Stimulated activated naive CD8-positive, alpha-beta T cell treated with anti-CD3 and anti-CD28 coated beads, Interleukin-15, Interleukin-2, amounts not matched to agents 100 ng/mL and 50 ng/mL, for 24 hours (primary cell): ENCODE results near the gene ELK3.
A peak's percentile ranks its signal among the peaks of the same experiment; 100 is the strongest.

Source experiments
- H3K27ac Mint-ChIP-seq: one replicate; pipeline ENCODE4 v1.8.0; 2021; ENCODE audit warnings: mild to moderate bottlenecking, mixed read lengths
- H3K27me3 Mint-ChIP-seq: one replicate; pipeline ENCODE4 v1.8.0; 2021; ENCODE audit warnings: mixed read lengths
- H3K36me3 Mint-ChIP-seq: one replicate; pipeline ENCODE4 v1.8.0; 2021; ENCODE audit warnings: low read depth, mixed read lengths
- H3K4me1 Mint-ChIP-seq: one replicate; pipeline ENCODE4 v1.8.0; 2021; ENCODE audit warnings: low read depth, mixed read lengths
- H3K4me3 Mint-ChIP-seq: one replicate; pipeline ENCODE4 v1.8.0; 2021; ENCODE audit warnings: mild to moderate bottlenecking, mixed read lengths
- H3K9me3 Mint-ChIP-seq: one replicate; pipeline ENCODE4 v1.8.0; 2021; ENCODE audit warnings: mixed read lengths

Gene ELK3

GRCh38 chr12:96244826-96245225 is 50.7 kb downstream of the ELK3 start:
- H3K36me3 Mint-ChIP-seq, result peaks cover 49% of the 10 kb centered on the region
- H3K27me3 Mint-ChIP-seq, result no peaks in the 10 kb centered on the region
- no peaks in the 10 kb centered on the region for H3K9me3 Mint-ChIP-seq
- no peak overlapping the region for H3K27ac Mint-ChIP-seq
- H3K4me3 Mint-ChIP-seq, result no peak overlapping the region
- H3K4me1 Mint-ChIP-seq, result peaks cover 49% of the 10 kb centered on the region

- no peaks in the 10 kb centered on the region for H3K9me3 Mint-ChIP-seq
- H3K27me3 Mint-ChIP-seq, result no peaks in the 10 kb centered on the region
- H3K4me3 Mint-ChIP-seq, result no peak overlapping the region
- peaks cover 53% of the 10 kb centered on the region for H3K36me3 Mint-ChIP-seq
- peak overlapping the region; percentile 63 for H3K27ac Mint-ChIP-seq
- H3K4me1 Mint-ChIP-seq, result peaks cover 49% of the 10 kb centered on the region
Measured at GRCh38 chr12:96246926-96247505, 52.8 kb downstream of the ELK3 start.

- H3K36me3 Mint-ChIP-seq, result peaks cover 59% of the 10 kb centered on the region
- H3K4me3 Mint-ChIP-seq, result no peak overlapping the region
- peaks cover 44% of the 10 kb centered on the region for H3K4me1 Mint-ChIP-seq
- no peaks in the 10 kb centered on the region for H3K9me3 Mint-ChIP-seq
- H3K27me3 Mint-ChIP-seq, result no peaks in the 10 kb centered on the region
- H3K27ac Mint-ChIP-seq, result peak overlapping the region; percentile 63
Measured at GRCh38 chr12:96247563-96247962, 53.4 kb downstream of the ELK3 start.

GRCh38 chr12:96248136-96248931 is 54.2 kb downstream of the ELK3 start:
- Mint-ChIP-seq H3K4me1 (peaks cover 36% of the 10 kb centered on the region), H3K27ac (no peak overlapping the region), H3K4me3 (no peak overlapping the region), H3K36me3 (peaks cover 55% of the 10 kb centered on the region), H3K9me3 (no peaks in the 10 kb centered on the region), H3K27me3 (no peaks in the 10 kb centered on the region)

GRCh38 chr12:96249196-96250118 is 55.3 kb downstream of the ELK3 start:
- Mint-ChIP-seq H3K36me3 (peaks cover 57% of the 10 kb centered on the region), H3K9me3 (no peaks in the 10 kb centered on the region), H3K4me3 (no peak overlapping the region), H3K27me3 (no peaks in the 10 kb centered on the region), H3K4me1 (peaks cover 36% of the 10 kb centered on the region), H3K27ac (peak overlapping the region; percentile 65)

GRCh38 chr12:96250119-96250685 is 56.0 kb downstream of the ELK3 start:
- no peaks in the 10 kb centered on the region for H3K27me3 Mint-ChIP-seq
- H3K4me3 Mint-ChIP-seq, result no peak overlapping the region
- H3K9me3 Mint-ChIP-seq, result no peaks in the 10 kb centered on the region
- no peak overlapping the region for H3K27ac Mint-ChIP-seq
- peaks cover 36% of the 10 kb centered on the region for H3K4me1 Mint-ChIP-seq
- peaks cover 57% of the 10 kb centered on the region for H3K36me3 Mint-ChIP-seq

GRCh38 chr12:96255077-96255476 is 60.9 kb downstream of the ELK3 start:
- no peak overlapping the region for H3K27ac Mint-ChIP-seq
- H3K4me3 Mint-ChIP-seq, result no peak overlapping the region
- H3K27me3 Mint-ChIP-seq, result no peaks in the 10 kb centered on the region
- H3K4me1 Mint-ChIP-seq, result peaks cover 11% of the 10 kb centered on the region
- H3K36me3 Mint-ChIP-seq, result peaks cover 40% of the 10 kb centered on the region
- no peaks in the 10 kb centered on the region for H3K9me3 Mint-ChIP-seq

GRCh38 chr12:96256672-96257361 is 62.6 kb downstream of the ELK3 start:
- no peaks in the 10 kb centered on the region for H3K27me3 Mint-ChIP-seq
- peaks cover 2% of the 10 kb centered on the region for H3K4me1 Mint-ChIP-seq
- peaks cover 36% of the 10 kb centered on the region for H3K36me3 Mint-ChIP-seq
- H3K9me3 Mint-ChIP-seq, result no peaks in the 10 kb centered on the region
- no peak overlapping the region for H3K4me3 Mint-ChIP-seq
- no peak overlapping the region for H3K27ac Mint-ChIP-seq

GRCh38 chr12:96257550-96258103 is 63.5 kb downstream of the ELK3 start:
- Mint-ChIP-seq H3K36me3 (peaks cover 28% of the 10 kb centered on the region), H3K4me3 (no peak overlapping the region), H3K27ac (no peak overlapping the region), H3K9me3 (no peaks in the 10 kb centered on the region), H3K27me3 (no peaks in the 10 kb centered on the region), H3K4me1 (peaks cover 2% of the 10 kb centered on the region)

- H3K27me3 Mint-ChIP-seq, result no peaks in the 10 kb centered on the region
- no peak overlapping the region for H3K4me3 Mint-ChIP-seq
- H3K27ac Mint-ChIP-seq, result no peak overlapping the region
- peaks cover 30% of the 10 kb centered on the region for H3K36me3 Mint-ChIP-seq
- no peaks in the 10 kb centered on the region for H3K9me3 Mint-ChIP-seq
- H3K4me1 Mint-ChIP-seq, result peaks cover 2% of the 10 kb centered on the region
Measured at GRCh38 chr12:96258104-96258961, 64.2 kb downstream of the ELK3 start.

- H3K27ac Mint-ChIP-seq, result peak overlapping the region; percentile 6
- H3K27me3 Mint-ChIP-seq, result no peaks in the 10 kb centered on the region
- H3K36me3 Mint-ChIP-seq, result peaks cover 42% of the 10 kb centered on the region
- H3K9me3 Mint-ChIP-seq, result no peaks in the 10 kb centered on the region
- H3K4me1 Mint-ChIP-seq, result peaks cover 2% of the 10 kb centered on the region
- H3K4me3 Mint-ChIP-seq, result no peak overlapping the region
Measured at GRCh38 chr12:96260231-96260630, 66.1 kb downstream of the ELK3 start.

GRCh38 chr12:96260644-96261043 is 66.5 kb downstream of the ELK3 start:
- no peaks in the 10 kb centered on the region for H3K27me3 Mint-ChIP-seq
- peaks cover 44% of the 10 kb centered on the region for H3K36me3 Mint-ChIP-seq
- H3K27ac Mint-ChIP-seq, result peak overlapping the region; percentile 6
- peaks cover 2% of the 10 kb centered on the region for H3K4me1 Mint-ChIP-seq
- H3K4me3 Mint-ChIP-seq, result no peak overlapping the region
- no peaks in the 10 kb centered on the region for H3K9me3 Mint-ChIP-seq

GRCh38 chr12:96261557-96261956 is 67.4 kb downstream of the ELK3 start:
- Mint-ChIP-seq H3K4me1 (peaks cover 2% of the 10 kb centered on the region), H3K36me3 (peaks cover 48% of the 10 kb centered on the region), H3K4me3 (no peak overlapping the region)

More at GRCh38 chr12:96261557-96261956, 67.4 kb downstream of the ELK3 start:
- Mint-ChIP-seq H3K9me3 (no peaks in the 10 kb centered on the region), H3K27ac (no peak overlapping the region), H3K27me3 (no peaks in the 10 kb centered on the region)
